22Rv1 (cell line): ENCODE measurements around the gene SCGB3A1.

Experiments
- H3K27ac ChIP-seq: fragments of 450-650 bp; 2 replicates; pipeline ENCODE4 v1.5.1; 2017
- CTCF ChIP-seq: fragments of 450-650 bp; IDR thresholded peaks from 2 replicates; pipeline ENCODE4 v1.5.1; 2017; ENCODE audit warnings: mild to moderate bottlenecking
- ZFX ChIP-seq: fragments of 450-650 bp; IDR thresholded peaks from 2 replicates; pipeline ENCODE4 v1.6.1; 2017; ENCODE audit warnings: antibody characterized with exemption, borderline replicate concordance

SCGB3A1 gene

GRCh38 chr5:180636016-180636402, 44.7 kb upstream of the SCGB3A1 start:
- TF ChIP-seq ZFX (no peak), CTCF (no peak)
- H3K27ac ChIP-seq, result no peak overlapping the region

DNA sequence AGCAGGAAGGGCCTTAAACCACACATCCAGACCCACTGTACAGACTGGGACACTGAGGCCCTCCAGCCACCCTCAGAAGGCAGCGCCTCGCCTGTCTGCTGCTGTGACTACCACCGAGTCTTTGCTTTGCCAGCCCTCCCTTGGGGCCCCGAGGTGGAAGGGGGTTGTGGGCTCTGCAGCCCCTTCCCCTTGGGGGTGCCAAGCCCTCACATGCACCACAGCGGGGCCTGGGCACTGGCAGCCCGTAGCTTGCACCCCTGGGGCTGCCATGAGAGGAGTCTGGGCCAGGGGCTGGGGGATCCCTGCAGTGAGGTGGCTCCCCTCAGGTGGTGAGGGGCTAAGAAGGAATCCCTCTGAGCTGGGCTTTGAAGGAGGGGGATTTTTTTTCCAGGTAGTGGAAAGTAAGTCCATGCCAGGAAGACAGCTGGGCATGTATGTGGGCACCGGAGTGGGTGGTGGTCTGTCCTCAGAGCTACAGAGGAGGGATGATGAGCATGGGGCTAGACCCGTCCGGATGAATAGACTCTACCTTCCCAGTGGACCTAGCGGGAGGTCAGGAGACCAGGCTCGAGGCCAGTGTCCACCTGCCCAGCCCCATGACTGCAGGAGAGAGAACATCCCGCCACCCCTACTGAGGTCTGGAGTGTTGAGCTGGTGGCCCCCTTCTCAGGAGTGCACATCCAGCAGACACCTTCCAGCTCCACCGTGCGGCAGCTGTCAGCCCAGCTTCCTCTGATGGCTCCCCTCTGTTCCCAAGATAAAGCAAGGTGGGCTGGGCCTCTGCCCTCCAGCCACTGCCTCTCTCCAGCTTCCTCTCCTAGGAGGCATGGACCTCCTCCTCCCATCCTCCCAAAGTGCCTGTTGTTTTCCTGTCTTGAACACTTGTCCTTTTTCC, 42.2 kb upstream of the SCGB3A1 start:
- TF ChIP-seq ZFX (no peak), CTCF (no peak)
- H3K27ac ChIP-seq, result no peak overlapping the region

- no peak overlapping the region for H3K27ac ChIP-seq
- TF ChIP-seq CTCF (no peak), ZFX (no peak)
Measured at GRCh38 chr5:180632768-180633167, 41.5 kb upstream of the SCGB3A1 start.

DNA sequence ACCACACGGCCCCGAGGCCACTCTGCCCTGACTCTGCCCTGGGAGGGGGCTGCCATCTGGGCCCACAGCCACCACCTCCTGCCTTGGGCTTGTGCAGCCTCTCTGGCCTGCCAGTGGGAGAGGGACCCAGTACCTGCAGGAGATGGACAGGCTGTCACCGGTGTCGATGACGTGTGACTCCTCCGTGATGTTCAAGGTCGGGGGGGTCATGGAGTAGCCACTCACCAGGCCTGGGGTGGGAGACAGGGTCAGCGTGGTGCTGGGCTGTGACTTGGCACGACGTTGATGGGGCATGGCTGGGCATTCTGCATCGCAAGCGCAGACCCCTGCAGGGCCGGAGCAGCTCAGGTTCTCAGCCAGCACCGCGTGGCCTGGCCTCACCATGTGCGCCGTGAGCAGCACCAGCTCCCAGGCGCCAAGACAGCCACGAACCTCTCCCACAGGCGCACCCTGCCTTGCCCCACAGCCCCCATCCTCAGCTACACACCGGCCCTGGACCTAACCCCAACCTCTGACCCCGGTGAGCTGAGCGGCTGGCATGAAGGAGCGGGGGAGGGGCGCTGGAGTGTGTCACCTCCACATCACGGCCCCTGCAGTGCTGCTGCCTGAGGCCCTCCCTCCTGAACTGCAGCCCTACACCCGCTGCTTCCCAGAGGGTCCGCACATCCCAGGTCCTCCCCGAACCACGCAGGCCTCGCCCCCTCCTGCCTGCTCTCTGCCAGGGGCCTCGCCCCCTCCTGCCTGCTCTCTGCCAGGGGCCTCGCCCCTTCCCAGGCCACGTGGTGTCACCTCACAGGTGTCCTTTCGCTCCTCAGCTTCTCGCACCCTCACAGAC, 40.5 kb upstream of the SCGB3A1 start:
- TF ChIP-seq ZFX, result no peak
- TF ChIP-seq CTCF, result no peak
- no peak overlapping the region for H3K27ac ChIP-seq

GRCh38 chr5:180630426-180630825, 39.1 kb upstream of the SCGB3A1 start:
- no peak overlapping the region for H3K27ac ChIP-seq
- TF ChIP-seq CTCF (no peak), ZFX (no peak)

- TF ChIP-seq CTCF (no peak), ZFX (no peak)
- no peak overlapping the region for H3K27ac ChIP-seq
Measured at GRCh38 chr5:180629831-180630382, 38.6 kb upstream of the SCGB3A1 start.
